PC-3 (cell line): Measurements from ENCODE around the gene PDRG1. TPM values are rescaled to one million over a fixed set of nuclear protein-coding genes. Genes with fewer than 3 reads are reported as not detected.

ENCODE experiments used
- ATAC-seq: fragments of 200-7000 bp; cut with Tn5 transposase; 2 replicates; pipeline ENCODE4 v1.9.1; 2020; ENCODE audit warnings: mild to moderate bottlenecking, moderate library complexity
- BruUV-seq: library from RNA; stranded (reverse); fragments of 400-500 nt; replicated peaks from 2 replicates; lab custom pipeline; 2021; lab: Mats Ljungman, UMichigan
- CTCF ChIA-PET: fragments of 300-600 bp; sonication (Branson Sonifier 250); formaldehyde crosslinking; loops from one replicate; lab custom pipeline; 2022; ENCODE audit warnings: antibody characterized with exemption; lab: Charles Lee
- POLR2A ChIA-PET: fragments of 300-600 bp; sonication (Branson Sonifier 250); formaldehyde crosslinking; loops from one replicate; lab custom pipeline; 2022; ENCODE audit warnings: antibody characterized with exemption; ENCODE audit not compliant: unreplicated experiment; lab: Charles Lee
- DNase-seq: peaks from one replicate; pipeline ENCODE4 v3.0.0-alpha.2; 2015
- H2AFZ ChIP-seq: fragments of 300-600 bp; sonication (generic); 2 replicates; pipeline ENCODE4 v1.6.0; 2016; ENCODE audit warnings: antibody characterized with exemption, low read length
- H3F3A ChIP-seq: fragments of 300-600 bp; sonication (generic); one replicate; pipeline ENCODE4 v1.6.0; 2017; ENCODE audit warnings: antibody characterized with exemption, low read length, control low read depth, mild to moderate bottlenecking; ENCODE audit not compliant: unreplicated experiment
- H3K27ac ChIP-seq: fragments of 300-600 bp; sonication (generic); 2 replicates; pipeline ENCODE4 v1.5.1; 2016; ENCODE audit warnings: mild to moderate bottlenecking, low read length
- H3K27me3 ChIP-seq: fragments of 300-600 bp; sonication (generic); 2 replicates; pipeline ENCODE4 v1.6.1; 2016; ENCODE audit warnings: low read length, mixed read lengths
- H3K36me3 ChIP-seq: fragments of 300-600 bp; sonication (generic); 2 replicates; pipeline ENCODE4 v1.6.1; 2016; ENCODE audit warnings: low read depth, mixed run types, low read length, mixed read lengths
- H3K4me1 ChIP-seq: fragments of 300-600 bp; sonication (generic); 2 replicates; pipeline ENCODE4 v1.5.1; 2016; ENCODE audit warnings: low read length; ENCODE audit not compliant: insufficient read depth
- H3K4me2 ChIP-seq: fragments of 300-600 bp; sonication (generic); 2 replicates; pipeline ENCODE4 v1.6.0; 2016; ENCODE audit warnings: low read length
- H3K4me3 ChIP-seq: fragments of 300-600 bp; sonication (generic); 2 replicates; pipeline ENCODE4 v1.5.1; 2016; ENCODE audit warnings: mild to moderate bottlenecking, low read length, mixed read lengths
- H3K79me2 ChIP-seq: fragments of 300-600 bp; sonication (generic); 2 replicates; pipeline ENCODE4 v1.6.1; 2017; ENCODE audit warnings: low read length, mixed read lengths
- H3K9ac ChIP-seq: fragments of 300-600 bp; sonication (generic); 2 replicates; pipeline ENCODE4 v1.6.0; 2016; ENCODE audit warnings: mild to moderate bottlenecking, low read length
- H3K9me2 ChIP-seq: fragments of 300-600 bp; sonication (generic); replicated peaks from 2 replicates; pipeline ENCODE4 v1.6.1; 2016; ENCODE audit warnings: mixed run types, low read length, mixed read lengths
- H3K9me3 ChIP-seq: fragments of 300-600 bp; sonication (generic); 2 replicates; pipeline ENCODE4 v1.6.1; 2016; ENCODE audit warnings: low read length, mixed read lengths
- H4K20me1 ChIP-seq: fragments of 300-600 bp; sonication (generic); 2 replicates; pipeline ENCODE4 v1.6.1; 2016; ENCODE audit warnings: low read length, mixed read lengths
- EZH2 ChIP-seq: fragments of 300-600 bp; sonication (generic); IDR thresholded peaks from one replicate; pipeline ENCODE4 v1.6.1; 2017; ENCODE audit warnings: antibody characterized with exemption, mild to moderate bottlenecking, low read length; ENCODE audit not compliant: unreplicated experiment
- EZH2phosphoT487 ChIP-seq: fragments of 300-600 bp; sonication (generic); IDR thresholded peaks from 2 replicates; pipeline ENCODE4 v1.6.1; 2018; ENCODE audit warnings: mild to moderate bottlenecking, antibody characterized with exemption, low read length, borderline replicate concordance
- intact Hi-C: fragments of 100-400 bp; cut with micrococcal nuclease; formaldehyde crosslinking; loops from 2 replicates; pipeline ENCODE4 v1.9.0; 2023
- total RNA-seq: library from RNA; depleted of rRNA; stranded (reverse); fragments of >200 nt; gene quantifications from 2 replicates; pipeline ENCODE4 v1.2.3, GENCODE V29; 2014
- TF ChIP-seq, protein P1 (sequence below): fragments of 300-600 bp; sonication (generic); conservative IDR thresholded peaks from 2 replicates; pipeline ENCODE4 v1.5.1; 2017; ENCODE audit warnings: antibody characterized with exemption, low read depth, mild to moderate bottlenecking, low read length

PDRG1 gene
- total RNA-seq, 1 experiment from 2014 or later, result 12.3 TPM

DNA sequence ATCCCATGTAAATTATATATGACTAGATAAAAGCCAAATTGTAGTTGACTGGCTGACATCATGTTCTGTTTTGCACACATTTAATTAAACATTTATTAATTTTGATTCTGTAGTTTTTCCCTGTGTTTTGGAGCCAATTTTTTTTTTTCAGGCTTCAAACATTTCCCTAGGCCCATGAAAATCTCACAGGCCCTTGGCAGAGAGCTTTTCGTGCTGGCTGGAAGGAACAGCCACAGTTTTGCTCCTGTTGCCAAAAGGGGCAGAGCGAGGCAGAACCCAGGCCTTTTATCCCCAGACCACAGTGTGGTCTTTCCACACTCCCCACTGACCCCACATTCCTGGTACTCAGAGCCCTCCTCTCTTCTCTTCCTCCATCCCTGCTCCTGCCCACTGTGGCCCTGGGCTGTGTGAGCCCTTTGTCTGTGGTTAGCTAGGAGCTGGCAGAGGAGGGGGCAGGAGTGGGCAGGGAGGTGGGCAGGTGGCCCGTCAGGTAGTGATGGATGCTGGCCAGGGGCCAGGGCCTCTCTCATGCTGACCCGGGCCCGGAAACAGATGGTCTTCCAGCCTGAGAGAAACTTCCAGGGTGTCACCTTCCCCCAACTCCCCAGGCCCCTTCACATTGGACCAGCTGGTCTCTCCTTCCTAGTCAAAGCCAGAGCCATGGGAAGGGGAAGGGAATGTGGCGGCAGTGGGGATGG lies 38.9 kb upstream of the PDRG1 start:
- no peak for DNase-seq
- no peaks in the 10 kb centered on the region for H3K9me3 ChIP-seq
- TF ChIP-seq EZH2phosphoT487, result no peak
- TF ChIP-seq, protein P1, sequence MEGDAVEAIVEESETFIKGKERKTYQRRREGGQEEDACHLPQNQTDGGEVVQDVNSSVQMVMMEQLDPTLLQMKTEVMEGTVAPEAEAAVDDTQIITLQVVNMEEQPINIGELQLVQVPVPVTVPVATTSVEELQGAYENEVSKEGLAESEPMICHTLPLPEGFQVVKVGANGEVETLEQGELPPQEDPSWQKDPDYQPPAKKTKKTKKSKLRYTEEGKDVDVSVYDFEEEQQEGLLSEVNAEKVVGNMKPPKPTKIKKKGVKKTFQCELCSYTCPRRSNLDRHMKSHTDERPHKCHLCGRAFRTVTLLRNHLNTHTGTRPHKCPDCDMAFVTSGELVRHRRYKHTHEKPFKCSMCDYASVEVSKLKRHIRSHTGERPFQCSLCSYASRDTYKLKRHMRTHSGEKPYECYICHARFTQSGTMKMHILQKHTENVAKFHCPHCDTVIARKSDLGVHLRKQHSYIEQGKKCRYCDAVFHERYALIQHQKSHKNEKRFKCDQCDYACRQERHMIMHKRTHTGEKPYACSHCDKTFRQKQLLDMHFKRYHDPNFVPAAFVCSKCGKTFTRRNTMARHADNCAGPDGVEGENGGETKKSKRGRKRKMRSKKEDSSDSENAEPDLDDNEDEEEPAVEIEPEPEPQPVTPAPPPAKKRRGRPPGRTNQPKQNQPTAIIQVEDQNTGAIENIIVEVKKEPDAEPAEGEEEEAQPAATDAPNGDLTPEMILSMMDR, result no peak
- TF ChIP-seq EZH2, result no peak
- H3K27ac ChIP-seq, result no peak overlapping the region
- no peak overlapping the region for H3K4me2 ChIP-seq
- intact Hi-C loops, result no loop called here
- H3K4me1 ChIP-seq, result no peaks in the 10 kb centered on the region
- CTCF ChIA-PET, result no interaction called here
- no peak for ATAC-seq
- BruUV-seq, result no TSS peak
- H3K9me2 ChIP-seq, result no peaks in the 10 kb centered on the region
- no peak overlapping the region for H3K4me3 ChIP-seq
- no peak overlapping the region for H2AFZ ChIP-seq
- no peaks in the 10 kb centered on the region for H3K36me3 ChIP-seq
- no peaks in the 10 kb centered on the region for H3K79me2 ChIP-seq
- POLR2A ChIA-PET, result no interaction called here
- no peak overlapping the region for H3K9ac ChIP-seq
- H3K27me3 ChIP-seq, result peaks cover 28% of the 10 kb centered on the region
- H3F3A ChIP-seq, result no peaks in the 10 kb centered on the region
- H4K20me1 ChIP-seq, result no peaks in the 10 kb centered on the region

DNA sequence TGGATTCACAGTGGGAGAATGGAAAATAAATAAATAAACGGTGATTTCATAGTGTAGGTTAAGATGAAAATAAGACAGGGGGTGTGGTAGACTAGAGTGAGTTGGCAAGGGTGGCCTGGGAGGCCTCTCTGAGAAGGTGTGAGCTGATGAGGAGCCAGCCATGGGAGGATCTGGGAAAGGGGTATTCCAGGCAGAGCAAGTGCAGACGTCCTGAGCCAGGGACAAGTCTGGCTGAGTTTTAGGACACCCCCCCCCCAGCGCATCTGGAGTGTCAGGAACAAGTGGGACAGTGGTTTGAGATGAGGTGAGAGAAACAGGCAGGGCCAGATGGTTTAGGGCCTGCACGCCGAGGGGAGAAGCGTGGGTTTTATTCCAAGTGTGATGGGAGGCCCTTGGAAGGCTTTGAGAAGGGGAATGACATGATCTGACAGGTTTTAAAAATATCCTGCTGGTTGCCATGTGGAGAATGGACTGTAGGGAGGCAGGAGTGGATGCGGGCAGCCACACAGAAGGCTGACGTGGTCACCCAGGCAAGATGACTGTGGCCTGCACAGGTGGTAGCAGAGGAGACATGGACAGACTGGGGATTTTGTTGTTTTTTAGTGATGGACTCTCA lies 37.3 kb upstream of the PDRG1 start:
- ChIA-PET POLR2A (no interaction called here), CTCF (no interaction called here)
- Histone ChIP-seq H3K9me3 (no peaks in the 10 kb centered on the region), H3K79me2 (no peaks in the 10 kb centered on the region), H3K4me3 (no peak overlapping the region), H4K20me1 (no peaks in the 10 kb centered on the region), H3K27ac (no peak overlapping the region), H3K9ac (no peak overlapping the region), H3K9me2 (no peaks in the 10 kb centered on the region), H3K27me3 (peaks cover 12% of the 10 kb centered on the region), H2AFZ (no peak overlapping the region), H3F3A (no peaks in the 10 kb centered on the region), H3K36me3 (no peaks in the 10 kb centered on the region), H3K4me2 (no peak overlapping the region), H3K4me1 (no peaks in the 10 kb centered on the region)
- intact Hi-C loops, result no loop called here
- TF ChIP-seq EZH2, result no peak
- TF ChIP-seq EZH2phosphoT487, result no peak
- TF ChIP-seq, protein P1, result no peak
- BruUV-seq, result no TSS peak
- no peak for DNase-seq
- ATAC-seq, result no peak

DNA sequence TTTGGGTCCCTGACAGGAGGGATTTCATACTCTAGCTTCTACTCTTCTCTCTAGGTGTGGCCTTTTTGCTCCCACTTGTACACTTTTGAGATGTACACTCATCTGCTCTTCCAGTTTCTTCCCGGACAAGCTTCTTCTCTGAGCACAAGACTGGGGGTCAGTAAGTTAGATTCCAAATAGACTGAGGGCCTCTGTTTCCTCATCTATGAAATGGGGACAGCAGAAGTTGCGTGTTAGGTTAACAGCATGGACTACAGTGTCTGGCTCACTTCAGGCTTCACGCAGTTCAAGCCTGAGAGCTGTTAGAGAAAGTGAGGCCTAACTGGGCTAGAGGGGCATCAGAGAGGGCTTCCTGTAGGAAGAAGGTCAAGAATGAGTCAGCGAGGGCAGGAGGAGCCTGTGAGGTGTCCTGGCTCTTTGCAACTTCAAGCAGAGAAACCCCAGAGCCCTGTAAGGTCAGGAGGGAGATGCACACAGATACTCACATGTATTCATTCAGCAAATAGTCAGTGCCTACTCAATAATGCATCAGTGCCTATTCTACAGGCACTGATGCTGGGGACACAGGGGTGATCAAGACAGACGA lies 36.7 kb upstream of the PDRG1 start:
- ChIA-PET POLR2A (no interaction called here), CTCF (no interaction called here)
- intact Hi-C loops, result no loop called here
- H3F3A ChIP-seq, result no peaks in the 10 kb centered on the region
- DNase-seq (no peak), ATAC-seq (no peak)
- no peak overlapping the region for H3K4me2 ChIP-seq
- no peak overlapping the region for H3K27ac ChIP-seq
- H4K20me1 ChIP-seq, result no peaks in the 10 kb centered on the region
- TF ChIP-seq EZH2phosphoT487 (no peak), EZH2 (no peak)
- TF ChIP-seq, protein P1, result no peak
- H3K9me2 ChIP-seq, result no peaks in the 10 kb centered on the region
- no peaks in the 10 kb centered on the region for H3K9me3 ChIP-seq
- no peak overlapping the region for H2AFZ ChIP-seq
- no peak overlapping the region for H3K4me3 ChIP-seq
- no TSS peak for BruUV-seq
- H3K36me3 ChIP-seq, result no peaks in the 10 kb centered on the region
- no peaks in the 10 kb centered on the region for H3K79me2 ChIP-seq
- H3K9ac ChIP-seq, result no peak overlapping the region
- peaks cover 6% of the 10 kb centered on the region for H3K27me3 ChIP-seq
- no peaks in the 10 kb centered on the region for H3K4me1 ChIP-seq
